NCI-H146 treated with DMSO at 0.1 percent for 48 hours (cell line): ENCODE data around the gene CALN1.

Experiments used
- DNase-seq: peaks from one replicate; lab custom pipeline; 2025; ENCODE audit not compliant: unreplicated experiment; lab: John Stamatoyannopoulos, UW

The CALN1 gene

DNA sequence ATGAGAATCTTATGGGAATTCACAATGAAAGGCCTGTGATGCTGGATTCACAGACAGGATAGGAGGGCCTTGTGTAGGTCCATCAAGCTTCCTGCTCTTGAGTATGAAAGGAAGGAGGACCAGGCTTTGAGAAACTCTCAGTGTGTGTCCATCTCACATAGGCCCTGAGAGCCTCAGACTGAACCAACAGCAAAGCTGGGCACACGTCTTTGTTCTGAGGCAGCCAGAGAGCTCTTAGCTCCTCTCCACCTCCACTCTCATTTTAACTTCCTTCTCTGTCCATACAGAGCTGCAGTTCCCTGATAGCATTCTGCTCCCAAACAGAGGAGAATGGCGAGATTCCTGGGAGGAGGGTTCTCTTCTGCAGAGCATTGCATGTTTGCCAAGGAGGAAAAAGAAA lies 515.6 kb downstream of the CALN1 start:
- no peak for DNase-seq

DNA sequence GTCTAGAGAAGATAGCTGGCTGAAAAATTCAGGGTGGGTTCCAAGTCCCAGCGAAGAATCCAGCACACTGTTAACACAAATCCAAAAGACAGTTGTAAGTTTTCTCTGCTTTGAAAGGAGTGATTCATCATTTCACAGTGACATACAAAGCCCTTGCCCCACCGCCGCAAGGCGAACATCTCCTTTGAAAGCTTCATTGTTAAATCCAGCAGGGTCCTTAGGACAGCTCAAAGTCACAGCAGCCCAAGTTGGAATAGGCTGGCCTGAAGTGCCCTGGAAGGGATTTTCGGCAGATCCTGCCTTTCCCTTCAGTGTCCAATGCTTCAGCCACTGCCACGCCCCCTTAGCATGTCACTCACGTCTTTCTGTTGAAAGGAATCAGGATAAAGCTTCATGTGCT lies 526.1 kb downstream of the CALN1 start:
- no peak for DNase-seq

DNA sequence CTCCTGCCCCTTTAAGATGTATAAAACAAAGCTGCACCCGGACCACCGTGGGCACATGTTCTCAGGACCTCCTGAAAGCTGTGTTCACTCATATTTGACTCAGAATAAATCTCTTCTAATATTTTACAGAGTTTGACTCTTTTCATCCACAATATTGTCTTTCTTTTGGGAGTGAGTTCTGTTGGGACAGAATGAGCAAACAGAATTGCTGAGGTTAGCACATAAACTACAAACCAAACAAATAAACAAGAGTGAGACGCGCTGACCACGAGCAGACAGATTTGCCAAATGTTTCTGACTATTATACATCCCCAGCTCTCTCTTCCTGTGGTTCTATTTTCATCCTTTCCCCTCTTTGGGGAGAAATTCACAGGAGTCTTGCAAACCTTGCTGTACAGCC lies 526.7 kb downstream of the CALN1 start:
- DNase-seq, result no peak

DNA sequence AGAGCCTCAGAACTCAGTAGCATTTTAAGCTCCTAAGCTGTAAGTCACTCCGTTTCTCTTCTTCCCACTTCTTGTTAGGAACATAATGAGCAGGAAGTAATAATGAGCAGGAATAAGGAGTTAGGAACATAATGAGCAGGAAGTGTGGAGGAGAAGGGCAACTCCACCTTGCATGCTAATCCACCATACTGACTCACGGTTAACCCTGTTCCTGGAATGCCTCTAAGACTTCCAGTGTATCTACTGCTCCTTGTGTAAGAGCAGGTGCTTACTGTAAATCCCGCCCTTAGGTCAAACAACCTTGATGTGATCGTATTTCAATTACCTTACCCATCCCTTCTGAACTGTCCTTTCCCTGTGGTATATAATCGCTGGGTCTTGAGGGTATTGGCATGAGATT lies 528.7 kb downstream of the CALN1 start:
- no peak for DNase-seq

DNA sequence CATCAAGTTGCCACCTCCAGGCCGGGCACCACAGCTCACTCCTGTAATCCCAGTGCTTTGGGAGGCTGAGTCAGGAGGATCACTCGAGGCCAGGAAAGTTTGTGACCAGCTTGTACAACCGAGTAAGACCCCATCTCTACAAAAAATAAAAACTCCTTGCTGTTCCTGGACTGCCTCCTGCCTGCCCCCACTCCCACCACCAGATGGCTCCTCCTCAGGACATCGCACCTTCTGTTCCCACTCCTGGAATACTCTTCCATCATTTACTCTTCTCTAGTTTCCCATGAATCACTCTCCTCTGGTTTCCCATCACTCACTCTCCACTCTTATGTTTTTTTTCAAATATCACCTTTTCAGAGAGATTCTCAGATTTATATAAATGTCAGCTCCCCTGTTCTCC lies 540.7 kb downstream of the CALN1 start:
- no peak for DNase-seq

DNA sequence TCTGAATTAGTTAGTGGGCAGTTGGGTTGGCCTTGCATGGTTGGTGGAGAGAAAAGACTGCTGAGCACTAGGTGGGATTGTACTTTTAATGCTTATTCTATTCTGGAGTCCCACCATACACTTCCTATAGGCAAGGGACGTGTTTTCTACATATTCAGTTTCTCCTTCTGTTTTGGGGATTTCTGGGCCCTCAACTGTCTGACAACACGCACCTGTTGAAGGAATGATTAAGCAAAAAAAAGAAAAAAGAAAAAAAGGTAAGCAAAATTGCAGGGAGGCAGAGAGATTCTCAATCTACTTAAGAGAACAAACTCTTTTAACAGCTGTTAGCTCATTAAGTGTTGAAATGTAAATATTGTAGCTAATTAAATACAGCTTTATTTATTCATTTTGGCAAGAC lies 541.3 kb downstream of the CALN1 start:
- DNase-seq, result no peak

DNA sequence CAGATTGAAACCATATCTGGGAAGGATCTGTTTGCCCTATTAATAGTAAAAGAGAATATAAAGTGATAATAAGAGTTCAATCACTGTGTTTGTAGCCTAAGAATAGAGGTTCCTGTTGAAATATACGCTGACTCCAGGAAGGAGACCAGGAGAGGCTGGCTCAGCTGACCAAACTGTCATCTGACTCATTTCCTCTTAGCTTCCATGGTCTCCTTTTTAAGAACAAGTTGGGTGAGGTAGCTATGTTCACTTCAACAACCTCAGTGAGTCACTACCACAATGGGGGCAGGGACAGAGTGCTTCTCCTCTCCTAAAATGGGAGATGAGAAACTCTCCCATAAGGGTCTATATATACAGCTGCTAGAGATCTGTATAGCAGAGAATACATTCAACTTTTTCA lies 543.3 kb downstream of the CALN1 start:
- no peak for DNase-seq

DNA sequence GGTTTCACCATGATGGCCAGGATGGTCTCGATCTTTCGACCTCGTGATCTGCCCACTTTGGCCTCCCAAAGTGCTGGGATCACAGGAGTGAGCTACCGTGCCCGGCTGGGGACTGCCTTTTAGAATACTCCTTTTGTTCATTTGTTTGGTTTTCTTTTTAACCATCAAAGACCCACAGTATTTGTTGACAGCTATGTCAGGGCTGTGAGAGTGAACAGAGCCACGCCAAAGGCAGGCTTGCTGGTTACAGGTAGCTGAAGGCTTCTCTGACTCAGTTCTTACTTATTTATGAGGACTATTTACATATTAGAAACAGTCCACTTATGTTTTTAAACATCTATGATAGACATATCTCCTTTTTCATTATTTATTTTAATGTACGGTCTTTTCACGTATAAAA lies 544.5 kb downstream of the CALN1 start:
- DNase-seq, result no peak

DNA sequence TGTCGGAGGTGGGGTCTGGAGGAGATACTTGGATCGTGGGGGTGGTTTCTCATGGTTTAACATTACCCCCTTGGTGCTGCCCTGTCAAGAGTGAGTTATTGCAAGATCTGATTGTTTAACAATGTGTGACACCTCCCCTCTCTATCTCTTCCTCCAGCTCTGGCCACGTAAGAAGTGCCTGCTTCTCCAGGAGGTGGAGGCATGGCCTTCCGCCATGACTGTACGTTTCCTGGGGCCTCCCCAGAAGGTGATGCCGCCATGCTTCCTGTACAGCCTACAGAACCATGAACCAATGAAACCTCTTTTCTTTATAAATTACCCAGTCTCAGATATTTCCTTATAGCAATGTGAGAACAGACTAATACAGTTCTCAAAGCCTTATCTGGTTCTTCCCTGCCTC lies 547.0 kb downstream of the CALN1 start:
- no peak for DNase-seq

DNA sequence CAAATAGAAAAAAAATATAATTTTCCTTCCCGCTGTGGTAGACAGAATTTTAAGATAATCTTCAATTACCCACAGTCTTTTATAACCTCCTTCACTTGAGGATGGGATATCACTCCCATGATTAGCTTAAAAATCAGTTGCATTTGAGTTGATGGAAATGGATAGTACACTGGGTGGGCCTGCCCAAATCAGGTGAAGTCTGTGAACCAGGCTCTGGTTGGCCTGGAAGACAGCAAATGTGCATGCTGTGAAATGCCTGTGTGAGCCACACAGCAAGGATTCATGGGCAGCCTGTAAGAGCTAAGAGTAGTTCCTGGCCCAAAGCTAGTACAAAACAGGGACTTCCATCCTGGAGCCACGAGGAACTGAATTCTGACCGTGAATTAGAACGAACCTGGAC lies 548.0 kb downstream of the CALN1 start:
- DNase-seq, result no peak

DNA sequence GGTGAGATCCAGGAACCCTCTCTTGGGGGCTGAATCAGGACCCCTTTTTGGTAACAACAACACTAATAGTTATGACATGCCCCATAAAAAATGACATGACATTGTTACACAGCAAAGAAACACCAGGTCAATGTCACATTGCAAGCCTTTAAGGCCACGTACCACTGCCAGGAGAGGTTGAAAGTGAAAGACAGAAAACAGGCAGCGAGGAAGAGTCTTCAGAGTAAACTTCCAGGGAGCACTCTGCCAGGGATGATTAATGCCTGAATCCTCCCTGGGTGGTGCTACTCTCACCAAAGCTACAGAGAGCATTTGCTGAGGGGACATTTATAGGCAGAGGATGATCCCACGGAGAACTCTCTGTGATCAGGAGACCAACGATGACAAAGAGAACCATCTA lies 551.6 kb downstream of the CALN1 start:
- DNase-seq, result no peak

DNA sequence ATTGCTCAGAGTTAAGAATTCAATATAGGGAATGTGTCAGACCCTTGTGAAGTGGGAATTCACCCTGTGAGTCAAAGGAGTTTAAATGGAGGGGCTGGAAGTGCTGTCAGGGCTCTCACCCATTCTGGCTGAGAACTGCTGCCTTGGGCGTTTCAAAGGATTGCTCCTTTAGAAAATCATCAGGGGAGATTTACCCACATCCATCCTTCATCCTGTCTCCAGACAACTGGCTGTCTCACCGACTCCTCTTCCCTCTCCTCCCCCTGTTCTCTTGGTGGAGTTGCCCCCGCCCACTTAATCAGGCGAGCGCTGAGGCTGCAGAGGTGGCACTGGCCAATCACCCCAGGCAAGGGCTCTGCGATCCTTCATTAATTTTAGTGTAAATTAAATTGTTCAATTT lies 554.8 kb downstream of the CALN1 start:
- DNase-seq, result no peak

DNA sequence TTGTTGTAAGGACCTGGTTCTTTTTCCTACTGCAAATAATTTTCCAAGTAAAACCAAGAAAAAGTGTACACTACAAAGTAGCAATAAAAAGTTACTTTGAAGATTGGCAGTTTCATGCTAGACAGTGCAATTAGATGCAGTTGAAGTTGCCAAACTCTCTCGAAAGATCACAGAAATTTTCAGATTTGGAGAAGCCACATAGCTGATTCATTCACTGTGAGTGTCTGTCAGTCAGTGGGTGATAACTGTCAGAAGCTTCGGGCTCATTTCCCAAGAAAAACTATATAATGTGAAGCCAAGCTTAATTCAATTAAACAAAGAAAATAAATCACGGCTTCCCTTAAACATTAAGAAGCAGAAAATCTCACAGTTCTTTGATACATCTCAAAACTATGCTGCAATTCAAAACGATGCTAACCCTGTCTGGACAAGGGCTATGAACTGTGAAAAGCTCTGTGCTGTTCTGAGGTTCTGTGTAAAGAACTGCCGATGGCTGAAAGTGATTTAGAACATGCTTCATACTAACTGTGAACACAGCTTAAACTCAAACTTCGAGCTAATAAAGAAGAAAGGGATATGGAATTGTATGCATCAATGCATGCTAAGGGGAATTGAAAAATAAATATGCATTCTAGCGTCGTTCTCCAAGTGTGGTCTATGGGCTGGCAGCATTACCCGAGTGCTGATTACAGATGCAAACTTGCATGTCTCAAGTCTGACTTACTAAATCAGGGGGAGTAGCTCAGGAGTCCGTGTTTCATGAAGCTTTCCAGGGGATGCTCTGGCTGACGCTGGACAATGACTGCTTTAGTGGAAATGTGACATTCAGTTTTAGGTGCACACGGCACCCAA lies 557.4 kb downstream of the CALN1 start:
- no peak for DNase-seq

DNA sequence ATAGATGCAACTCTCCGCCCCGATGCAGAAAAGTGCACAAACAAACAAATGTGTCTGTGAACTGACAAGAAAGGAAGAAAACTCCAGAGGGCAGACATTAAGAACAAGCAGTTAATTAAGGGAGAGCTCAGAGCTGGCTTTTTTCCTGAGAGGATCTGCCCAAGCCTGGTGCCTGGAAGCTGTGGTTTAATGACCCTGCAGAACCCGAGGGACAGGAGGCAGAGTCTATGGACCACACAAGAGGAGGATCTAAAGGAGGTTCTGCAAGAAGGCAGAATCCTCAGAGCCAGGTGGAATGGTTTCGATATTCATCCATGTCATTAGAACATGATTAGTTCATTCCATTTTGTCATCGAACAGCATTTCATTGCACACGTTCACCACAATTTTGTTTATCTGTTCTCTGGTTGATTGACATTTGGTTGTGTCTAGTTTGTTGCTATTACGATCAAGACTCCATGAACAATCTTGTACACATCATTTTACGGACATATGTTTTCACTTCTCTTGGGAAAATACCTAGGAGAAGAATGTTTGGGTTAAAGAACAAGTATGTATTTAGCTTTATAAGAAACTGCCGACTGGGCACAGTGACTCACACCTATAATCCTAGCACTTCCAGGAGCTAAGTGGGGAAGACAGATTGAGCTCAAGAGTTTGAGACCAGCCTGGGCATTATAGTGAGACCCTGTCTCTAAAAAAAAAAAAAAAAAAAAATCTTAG lies 560.2 kb downstream of the CALN1 start:
- DNase-seq, result no peak

DNA sequence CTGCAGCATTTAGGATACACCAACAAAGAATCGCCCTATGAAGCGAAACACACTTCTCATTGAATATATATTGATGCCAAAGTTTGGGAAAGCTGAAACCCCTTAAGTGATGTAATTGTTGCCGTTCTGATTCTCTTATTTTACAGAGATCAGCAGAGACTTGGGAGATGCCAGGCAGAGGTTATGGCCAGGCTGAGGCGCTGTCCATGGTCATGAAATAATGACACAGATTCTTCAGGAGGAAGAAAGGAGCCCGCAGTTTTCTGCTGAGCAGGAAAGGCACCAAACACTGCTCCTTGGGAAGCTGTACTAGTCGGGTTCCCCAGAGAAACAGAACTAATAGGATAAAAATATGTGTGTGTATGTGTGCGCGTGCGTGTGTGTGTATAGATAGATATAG lies 566.0 kb downstream of the CALN1 start:
- no peak for DNase-seq

DNA sequence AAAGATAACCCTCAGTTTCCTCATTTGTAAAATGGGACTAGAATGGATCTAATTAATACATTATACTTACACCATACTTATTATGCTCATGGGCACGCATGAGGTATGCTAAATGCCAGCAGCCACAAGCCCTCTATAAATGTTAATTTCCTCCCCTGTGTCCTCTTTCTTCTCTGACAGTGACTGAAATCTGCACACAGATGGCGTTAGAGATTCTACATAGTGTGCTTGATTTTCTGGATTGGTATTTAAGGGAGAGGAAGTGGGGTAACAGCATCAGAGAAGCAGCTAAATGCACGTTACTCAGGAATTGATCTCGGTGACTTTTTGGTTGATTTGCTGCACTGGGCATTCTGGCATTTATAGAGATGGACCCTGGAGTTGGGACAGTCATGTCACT lies 568.5 kb downstream of the CALN1 start:
- no peak for DNase-seq

DNA sequence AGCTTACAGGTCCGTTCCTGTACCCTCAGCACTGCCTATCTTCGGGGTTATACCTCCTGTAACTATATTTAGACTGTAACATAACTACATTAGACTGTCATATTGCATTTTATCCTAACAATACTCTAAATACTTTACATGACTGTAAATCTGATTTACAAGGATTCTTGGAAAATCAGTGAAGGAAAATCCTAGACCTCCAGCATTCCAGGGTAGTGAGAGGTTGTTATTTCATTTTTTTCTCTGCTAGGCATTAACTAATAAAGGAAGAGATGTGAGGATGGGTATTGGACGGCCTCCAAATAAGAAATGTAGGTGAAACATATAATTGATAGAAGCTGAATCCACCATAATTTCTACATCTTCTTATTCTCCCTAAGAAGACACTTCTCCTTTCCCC lies 569.4 kb downstream of the CALN1 start:
- DNase-seq, result no peak

DNA sequence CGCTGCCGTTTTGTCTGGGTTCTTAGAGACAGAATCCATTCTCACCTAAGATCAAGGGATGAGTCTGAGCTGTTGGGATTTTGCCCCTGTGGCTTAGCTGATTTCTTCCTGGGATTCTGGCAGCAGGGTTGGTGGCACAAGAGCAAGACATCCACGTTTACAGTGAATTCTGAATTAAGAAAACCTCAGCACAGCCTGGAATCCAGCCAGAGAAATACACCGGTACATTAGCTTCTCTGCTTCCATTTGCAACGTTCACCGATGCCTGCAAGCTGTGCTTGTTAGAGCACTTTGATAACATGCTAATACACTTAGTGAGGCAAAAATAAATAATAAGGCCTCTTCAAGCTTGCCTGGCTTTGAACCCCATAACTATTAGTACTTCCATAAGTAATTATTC lies 569.8 kb downstream of the CALN1 start:
- no peak for DNase-seq

DNA sequence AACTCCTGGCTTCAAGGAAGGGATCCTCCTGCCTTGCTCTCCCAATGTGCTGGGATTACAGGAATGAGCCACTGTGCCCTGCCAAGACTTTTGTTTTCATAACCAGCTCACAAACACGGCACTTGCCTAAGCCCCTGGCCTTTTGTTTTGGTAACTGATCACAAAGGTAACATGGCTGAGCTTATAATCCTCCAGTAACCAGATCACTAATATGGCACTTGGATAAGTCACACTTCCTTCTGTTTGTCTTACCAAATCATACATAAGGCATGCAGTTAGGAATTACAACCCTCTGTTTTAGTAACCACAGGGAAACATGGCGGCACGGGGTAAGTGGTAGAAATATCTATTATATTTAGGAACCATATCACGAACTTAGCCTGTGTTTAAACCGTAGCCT lies 577.1 kb downstream of the CALN1 start:
- DNase-seq, result no peak

DNA sequence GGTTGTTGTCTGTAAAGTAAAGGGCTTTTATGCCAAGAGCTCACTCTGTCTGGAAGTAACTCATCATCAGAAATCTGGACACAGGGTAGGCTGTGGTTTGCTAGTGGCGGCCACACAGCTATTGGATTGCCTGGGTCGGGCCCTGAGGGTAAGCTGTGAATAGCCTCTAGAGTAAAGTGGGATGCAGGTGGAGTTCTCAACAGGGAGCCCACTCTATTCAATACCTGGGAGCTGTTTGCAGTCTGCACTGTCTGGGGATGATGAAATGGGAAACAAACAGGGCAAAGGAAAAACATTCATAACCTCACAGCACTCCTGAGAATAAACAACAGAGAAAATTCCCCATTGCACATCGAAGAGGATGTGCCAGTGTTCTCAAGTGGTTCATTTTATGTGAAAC lies 582.6 kb downstream of the CALN1 start:
- peak; percentile 48 for DNase-seq

DNA sequence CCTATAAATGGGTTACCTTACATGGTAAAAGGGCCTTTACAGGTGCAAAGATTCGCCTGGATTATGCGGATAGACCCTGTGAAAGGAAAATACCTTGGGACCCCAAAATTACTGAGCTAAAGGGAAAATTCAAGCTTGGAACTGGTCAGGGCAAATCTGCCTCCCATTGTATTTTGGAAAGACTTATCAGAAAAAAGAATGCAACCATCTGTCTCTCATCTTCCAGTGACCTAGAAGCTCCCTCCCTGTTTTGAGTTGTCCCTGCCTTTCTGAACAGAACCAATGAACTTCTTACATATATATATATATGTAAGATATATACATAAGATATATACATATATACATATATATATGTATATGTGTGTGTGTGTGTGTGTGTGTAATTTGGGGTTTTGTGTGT lies 583.8 kb downstream of the CALN1 start:
- no peak for DNase-seq

DNA sequence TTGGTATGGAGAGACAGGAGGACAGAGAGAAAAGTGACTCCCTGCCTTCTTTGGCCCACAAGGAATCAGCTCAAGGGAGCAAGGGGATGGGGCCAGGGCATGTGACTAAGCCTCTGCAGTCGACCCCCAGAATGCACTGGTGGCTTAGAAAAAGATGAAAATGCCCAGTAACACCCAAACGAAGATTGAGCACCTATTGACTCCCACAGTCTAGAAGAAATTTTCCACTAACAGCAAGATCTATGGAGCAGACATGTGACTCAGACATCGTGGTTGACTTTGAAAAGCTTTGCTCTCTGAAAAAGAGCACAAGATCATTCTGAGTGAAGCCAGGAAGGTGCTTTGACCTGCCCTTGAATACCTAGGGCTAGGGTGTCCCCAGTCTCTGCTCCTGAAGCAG lies 586.0 kb downstream of the CALN1 start:
- DNase-seq, result no peak
